Measurements from ENCODE around the gene OR1D5.
"Not testable (repeated sequence)": the region's sequence is repeated elsewhere in the genome, so short reads cannot be mapped to it uniquely, and the experiment has no call there.

The OR1D5 gene, protein sequence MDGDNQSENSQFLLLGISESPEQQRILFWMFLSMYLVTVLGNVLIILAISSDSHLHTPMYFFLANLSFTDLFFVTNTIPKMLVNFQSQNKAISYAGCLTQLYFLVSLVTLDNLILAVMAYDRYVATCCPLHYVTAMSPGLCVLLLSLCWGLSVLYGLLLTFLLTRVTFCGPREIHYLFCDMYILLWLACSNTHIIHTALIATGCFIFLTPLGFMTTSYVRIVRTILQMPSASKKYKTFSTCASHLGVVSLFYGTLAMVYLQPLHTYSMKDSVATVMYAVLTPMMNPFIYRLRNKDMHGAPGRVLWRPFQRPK

DNA sequence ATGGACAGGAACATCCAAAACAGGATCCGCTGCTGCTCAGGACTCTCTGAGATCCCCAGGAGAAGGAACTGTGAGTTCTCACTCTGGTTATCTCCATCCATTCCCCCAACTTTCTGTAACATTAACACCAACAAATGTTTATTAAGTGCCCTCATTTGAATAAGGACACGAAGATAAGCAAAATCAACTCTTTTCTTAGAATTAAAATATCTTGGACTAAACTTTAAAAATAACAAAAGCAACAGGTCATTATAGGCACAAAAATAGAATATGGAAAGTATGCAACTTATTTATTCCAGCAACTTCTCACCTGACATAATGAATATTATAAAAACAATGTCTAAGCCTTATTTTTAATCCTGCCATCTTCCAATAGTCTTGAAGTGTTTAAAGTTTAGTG is at the start of gene OR1D5:
TSS of gene OR1D5 (minus strand) at position 101 of the 400 bp plus-strand sequence. CDS start at position 101, 0 bp downstream.
- not testable (repeated sequence) for H3K27ac ChIP-seq

DNA sequence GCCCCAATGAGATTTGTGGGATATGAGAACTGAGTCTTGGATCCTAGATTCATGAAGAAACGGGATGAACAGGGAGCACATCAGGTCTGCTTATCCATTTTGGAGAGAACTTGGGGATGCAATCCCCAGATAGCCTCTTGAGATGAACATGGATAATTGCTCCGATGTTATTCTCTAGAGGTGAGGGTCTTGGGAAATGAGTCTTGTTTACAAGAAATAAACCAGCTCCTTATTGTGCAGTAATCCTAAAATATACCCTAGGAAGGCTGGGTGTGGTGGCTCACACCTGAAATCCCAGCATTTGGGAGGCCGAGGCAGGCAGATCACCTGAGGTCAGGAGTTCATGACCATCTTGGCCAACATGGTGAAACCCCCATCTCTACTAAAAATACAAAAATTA is 40.9 kb upstream of the OR1D5 start, which contains the start of gene OR1D2:
TSS of gene OR1D2 (minus strand) at position 101 of the 400 bp plus-strand sequence. CDS start 11,426 bp downstream, outside the sequence.
- no peak for TF ChIP-seq ZFX (IDR thresholded peaks at IDR 0.05; ENCODE audit: borderline replicate concordance)
- TF ChIP-seq, protein P1, sequence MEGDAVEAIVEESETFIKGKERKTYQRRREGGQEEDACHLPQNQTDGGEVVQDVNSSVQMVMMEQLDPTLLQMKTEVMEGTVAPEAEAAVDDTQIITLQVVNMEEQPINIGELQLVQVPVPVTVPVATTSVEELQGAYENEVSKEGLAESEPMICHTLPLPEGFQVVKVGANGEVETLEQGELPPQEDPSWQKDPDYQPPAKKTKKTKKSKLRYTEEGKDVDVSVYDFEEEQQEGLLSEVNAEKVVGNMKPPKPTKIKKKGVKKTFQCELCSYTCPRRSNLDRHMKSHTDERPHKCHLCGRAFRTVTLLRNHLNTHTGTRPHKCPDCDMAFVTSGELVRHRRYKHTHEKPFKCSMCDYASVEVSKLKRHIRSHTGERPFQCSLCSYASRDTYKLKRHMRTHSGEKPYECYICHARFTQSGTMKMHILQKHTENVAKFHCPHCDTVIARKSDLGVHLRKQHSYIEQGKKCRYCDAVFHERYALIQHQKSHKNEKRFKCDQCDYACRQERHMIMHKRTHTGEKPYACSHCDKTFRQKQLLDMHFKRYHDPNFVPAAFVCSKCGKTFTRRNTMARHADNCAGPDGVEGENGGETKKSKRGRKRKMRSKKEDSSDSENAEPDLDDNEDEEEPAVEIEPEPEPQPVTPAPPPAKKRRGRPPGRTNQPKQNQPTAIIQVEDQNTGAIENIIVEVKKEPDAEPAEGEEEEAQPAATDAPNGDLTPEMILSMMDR (IDR thresholded peaks at IDR 0.05), result no peak

DNA sequence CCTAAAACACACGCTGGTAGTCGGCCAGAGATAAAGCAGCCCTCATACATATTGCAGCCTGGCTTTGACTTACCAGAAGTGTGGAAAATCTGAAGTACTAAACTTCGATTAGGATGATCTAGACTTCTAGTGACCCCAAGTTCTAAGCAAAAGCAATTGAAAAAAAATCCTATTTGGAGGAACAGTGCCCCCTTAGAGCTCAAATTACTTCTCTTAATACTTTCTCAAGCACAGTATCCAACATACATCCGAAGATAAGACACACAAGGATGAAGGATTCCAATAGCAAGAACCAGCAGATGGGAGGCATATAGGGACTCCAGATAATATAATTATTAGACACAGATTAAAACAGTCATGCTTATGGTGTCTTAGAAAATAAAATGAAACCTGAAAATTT is 10.4 kb upstream of the OR1D5 start:
- H3K27ac ChIP-seq, result not testable (repeated sequence)

More for the DNA sequence above, 40.9 kb upstream of the OR1D5 start, which contains the start of gene OR1D2:
- H3K27ac ChIP-seq, result no peak within 1 kb of the TSS

DNA sequence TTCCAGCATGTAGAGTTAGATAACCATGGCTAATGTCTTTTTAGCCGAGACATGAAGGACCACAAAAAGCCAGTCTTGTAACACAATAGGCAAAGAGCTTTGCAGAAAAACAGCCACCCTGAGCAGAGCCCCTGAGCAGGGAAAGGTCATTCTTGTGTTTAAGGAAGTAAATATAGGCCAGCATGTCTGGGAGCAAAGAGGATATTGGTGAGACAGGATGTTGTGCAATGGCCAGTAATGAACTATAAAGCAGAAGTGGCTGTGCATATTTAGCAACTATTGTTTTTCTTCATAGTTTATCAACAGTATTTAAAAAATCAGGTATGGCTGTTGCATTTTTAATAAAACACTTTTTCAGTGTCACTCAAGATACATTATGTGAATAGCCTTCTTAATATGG is 1.8 kb upstream of the OR1D5 start:
- not testable (repeated sequence) for H3K27ac ChIP-seq

DNA sequence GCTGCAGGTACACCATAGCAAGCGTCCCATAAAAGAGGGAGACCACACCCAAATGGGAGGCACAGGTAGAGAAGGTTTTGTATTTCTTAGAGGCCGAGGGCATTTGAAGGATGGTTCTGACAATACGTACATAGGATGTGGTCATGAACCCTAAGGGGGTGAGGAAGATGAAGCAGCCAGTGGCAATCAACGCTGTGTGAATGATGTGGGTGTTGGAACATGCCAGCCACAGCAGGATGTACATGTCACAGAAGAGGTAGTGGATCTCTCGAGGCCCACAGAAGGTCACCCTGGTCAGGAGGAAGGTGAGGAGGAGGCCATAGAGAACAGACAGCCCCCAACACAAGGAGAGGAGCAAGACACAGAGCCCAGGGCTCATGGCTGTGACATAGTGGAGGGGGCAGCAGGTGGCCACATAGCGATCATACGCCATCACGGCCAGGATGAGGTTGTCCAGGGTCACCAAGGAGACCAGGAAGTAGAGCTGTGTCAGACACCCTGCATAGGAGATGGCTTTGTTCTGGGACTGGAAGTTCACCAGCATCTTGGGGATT is 506 bp downstream of the OR1D5 start:
- H3K27ac ChIP-seq, result not testable (repeated sequence)

DNA sequence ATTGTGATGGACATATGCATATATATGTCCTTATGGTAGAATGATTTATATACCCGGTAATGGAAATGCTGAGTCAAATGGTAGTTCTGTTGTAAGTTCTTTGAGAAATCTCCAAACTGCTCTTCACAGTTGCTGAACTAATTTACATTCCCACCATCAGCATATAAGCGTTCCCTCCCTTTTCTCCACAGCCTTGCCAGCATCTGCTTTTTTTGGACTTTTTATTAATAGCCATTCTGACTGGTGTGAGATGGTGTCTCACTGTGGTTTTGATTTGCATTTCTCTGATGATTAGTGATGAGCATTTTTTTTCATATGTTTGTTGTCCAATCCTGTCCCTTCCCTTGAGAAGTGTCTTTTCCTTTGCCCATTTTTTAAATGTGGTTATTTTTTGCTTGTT is 8.5 kb downstream of the OR1D5 start:
- H3K27ac ChIP-seq, result not testable (repeated sequence)

DNA sequence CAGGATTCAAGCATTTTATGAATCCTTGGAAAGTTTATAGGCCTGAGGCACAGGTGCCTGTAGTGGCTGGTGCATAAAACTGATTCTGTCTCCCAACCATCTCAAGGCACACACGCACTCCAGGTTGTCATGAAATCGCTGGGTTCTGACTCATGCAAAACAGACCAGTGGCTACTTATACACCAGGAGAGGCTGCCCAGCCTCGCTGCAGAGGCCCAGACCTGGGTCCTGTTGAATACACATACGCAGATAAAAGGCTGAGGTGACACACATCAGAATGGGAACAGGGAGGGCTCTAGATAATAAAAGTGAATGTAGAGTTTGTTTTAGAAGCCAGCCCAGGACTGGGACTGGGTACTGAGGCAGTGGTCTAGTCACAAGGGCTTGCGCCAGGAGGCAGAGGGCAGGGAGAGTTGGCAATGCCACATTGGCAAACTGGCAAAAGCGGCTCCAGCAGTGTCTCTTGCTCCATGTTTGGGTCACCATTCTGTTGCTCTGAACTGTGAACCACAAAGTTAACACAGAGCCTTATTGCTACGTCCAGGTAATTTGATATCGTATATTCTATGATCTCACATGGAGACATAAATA is 13.6 kb downstream of the OR1D5 start:
- no peak overlapping the region for H3K27ac ChIP-seq
- no peak for TF ChIP-seq ZFX (IDR thresholded peaks at IDR 0.05; ENCODE audit: borderline replicate concordance)
- TF ChIP-seq, protein P1 (IDR thresholded peaks at IDR 0.05), result no peak

DNA sequence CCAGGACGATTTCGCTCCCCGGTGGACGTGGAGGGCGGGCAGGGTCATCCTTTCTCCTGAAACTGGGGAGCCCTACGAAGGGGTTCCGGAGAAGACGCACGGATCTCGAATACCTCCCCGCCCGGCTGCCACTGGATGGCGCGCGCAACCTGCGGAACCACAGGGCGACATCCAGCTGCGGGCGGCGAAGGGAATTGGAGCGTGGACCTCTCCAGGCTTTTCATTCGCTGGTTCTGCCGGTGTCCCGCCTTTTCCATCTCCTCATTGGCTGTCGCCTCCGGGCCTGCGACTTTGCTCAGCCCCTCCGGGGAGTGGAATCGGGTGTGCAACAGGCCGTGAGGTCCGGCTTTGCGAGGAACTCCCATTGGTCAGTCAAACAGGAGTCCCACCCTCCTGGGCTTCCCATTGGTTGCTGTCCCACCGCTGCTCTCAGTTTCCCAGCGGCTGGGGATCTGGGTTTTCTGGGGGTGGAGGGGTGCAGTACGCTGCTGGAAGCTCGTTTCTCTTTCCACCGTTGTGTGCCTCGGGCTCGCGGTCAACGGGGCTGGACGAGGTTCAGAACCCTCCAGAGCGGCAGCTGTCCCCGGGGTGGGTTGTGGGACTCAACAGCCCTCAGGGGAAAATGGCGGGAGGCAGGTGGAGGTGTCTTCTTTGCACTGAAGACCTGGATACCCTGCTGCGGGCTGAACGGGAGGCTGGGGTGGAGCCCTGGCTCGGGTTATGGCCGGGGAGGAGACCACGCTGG is 14.5 kb downstream of the OR1D5 start:
- peak overlapping the region; percentile 56 for H3K27ac ChIP-seq
- TF ChIP-seq, protein P1 (IDR thresholded peaks at IDR 0.05), result peak; percentile 93
- no peak for TF ChIP-seq ZFX (IDR thresholded peaks at IDR 0.05; ENCODE audit: borderline replicate concordance)

DNA sequence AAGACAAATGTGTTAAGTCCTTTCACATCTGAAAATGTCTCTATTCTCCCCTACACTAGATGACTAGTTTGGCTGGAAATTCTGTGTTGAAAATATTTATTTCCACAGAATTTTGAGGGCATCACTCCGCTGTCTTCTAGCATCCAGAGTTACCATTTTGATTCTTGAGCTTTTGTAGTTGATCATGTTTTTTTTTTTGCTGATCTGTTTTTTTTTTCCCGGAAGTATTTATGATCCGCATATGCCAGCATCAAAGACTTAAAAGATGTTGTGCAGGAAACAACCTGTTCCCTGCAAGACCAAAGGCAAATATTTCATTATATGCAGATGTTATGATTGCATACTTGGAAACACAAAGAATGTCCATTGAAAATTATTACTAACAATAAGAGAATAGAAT is 16.7 kb downstream of the OR1D5 start:
- no peak for TF ChIP-seq ZFX (IDR thresholded peaks at IDR 0.05; ENCODE audit: borderline replicate concordance)
- TF ChIP-seq, protein P1 (IDR thresholded peaks at IDR 0.05), result no peak
- H3K27ac ChIP-seq, result no peak overlapping the region
